ENCODE results near the gene GPX2.

DNA sequence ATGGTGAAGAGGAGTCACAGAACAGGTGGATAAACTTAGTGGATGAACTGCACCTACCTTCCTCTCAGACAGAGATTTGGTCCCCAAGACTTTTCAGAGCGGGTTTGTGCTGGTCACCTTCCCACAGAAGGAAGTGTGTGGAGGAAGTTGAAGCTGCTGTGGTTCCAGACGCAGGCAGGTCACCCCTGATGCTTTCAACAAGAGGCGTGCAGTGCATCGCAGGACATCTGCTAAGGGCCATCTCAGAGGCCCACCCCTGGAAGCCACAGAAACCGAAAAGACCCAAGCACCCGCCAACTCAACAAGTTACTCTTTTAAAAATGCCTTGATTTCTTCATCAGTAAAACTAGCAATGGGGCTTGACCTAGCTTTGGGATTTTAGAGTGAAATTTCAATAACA, 1.0 kb upstream of the GPX2 start:
- TF ChIP-seq EZH2phosphoT487 (IDR thresholded peaks at IDR 0.05; ENCODE audit: insufficient read depth, low read depth), result no peak
- TF ChIP-seq EZH2 (IDR thresholded peaks at IDR 0.05; ENCODE audit: insufficient read depth, poor library complexity, severe bottlenecking), result no peak

Data from GM23248 (cell line).